Forelimb muscle (tissue), 1 donor: ENCODE results near the gene TMEM178B. TPM values are rescaled to one million over a fixed set of nuclear protein-coding genes. Genes with fewer than 3 reads are reported as not detected.
"Not testable (repeated sequence)": the region's sequence is repeated elsewhere in the genome, so short reads cannot be mapped to it uniquely, and the experiment has no call there.

Source experiments
- DNase-seq: peaks from one replicate; pipeline ENCODE4 v3.0.0-alpha.2; 2013; ENCODE audit warnings: low read depth
- polyA plus RNA-seq: library from polyadenylated mRNA; unstranded; fragments of 120-200 nt; gene quantifications from one replicate; pipeline ENCODE4 v1.2.1, GENCODE V29; 2013; ENCODE audit not compliant: insufficient read length

TMEM178B gene
- polyA plus RNA-seq, 1 donor: 0.43 TPM

DNA sequence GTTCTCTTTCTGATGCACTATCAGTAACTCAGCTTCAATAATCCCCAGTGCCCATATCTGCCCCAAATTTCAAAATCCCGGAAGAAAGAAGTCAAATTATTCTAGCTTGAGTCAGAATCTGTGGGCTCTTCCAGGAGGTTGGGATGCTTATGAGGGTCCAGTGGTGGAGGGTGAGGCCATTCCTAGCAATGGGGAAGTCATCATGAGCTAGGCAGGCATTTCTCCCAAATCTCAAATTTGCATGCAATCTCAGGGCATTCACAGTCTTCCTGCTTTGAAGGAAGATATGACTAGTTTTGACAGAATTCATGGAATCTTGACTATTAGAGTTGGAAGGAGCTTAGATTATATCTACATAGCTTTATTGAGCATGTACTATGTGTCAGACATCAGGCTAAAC, 313.0 kb downstream of the TMEM178B start:
- DNase-seq: no peak

DNA sequence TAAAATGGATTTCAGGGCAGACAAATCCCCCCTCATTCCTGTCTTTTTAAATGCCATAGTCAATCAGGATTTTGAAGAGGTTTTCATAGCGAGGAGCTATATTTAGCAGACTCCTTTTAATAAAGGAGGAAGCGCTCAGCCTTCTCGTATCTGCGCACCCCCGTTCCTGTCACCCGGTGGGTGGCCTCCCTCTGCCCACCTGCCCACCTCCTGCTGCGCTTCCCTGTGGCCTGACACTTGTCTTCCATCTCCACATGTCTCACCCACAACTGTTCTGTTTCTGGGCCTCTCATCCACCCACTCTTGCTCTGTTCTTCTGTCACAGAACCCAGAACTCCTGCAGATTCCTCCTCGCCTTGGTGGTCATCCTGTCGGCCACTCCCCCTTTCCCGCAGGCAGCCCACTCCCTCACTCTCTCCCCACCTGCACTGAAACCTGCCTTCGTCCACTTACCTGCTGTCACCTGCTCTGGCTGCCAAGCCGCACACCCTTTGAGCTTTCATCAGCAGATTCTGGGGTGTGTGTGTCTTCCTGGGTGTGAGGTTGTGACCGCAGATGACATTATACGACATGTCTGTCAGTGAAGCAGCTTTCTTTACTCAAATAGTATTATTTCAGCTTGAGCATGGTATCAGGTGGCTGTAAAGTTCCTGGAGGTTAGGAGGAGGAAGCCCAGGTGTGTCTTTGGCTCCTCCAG, 313.8 kb downstream of the TMEM178B start:
- no peak for DNase-seq

DNA sequence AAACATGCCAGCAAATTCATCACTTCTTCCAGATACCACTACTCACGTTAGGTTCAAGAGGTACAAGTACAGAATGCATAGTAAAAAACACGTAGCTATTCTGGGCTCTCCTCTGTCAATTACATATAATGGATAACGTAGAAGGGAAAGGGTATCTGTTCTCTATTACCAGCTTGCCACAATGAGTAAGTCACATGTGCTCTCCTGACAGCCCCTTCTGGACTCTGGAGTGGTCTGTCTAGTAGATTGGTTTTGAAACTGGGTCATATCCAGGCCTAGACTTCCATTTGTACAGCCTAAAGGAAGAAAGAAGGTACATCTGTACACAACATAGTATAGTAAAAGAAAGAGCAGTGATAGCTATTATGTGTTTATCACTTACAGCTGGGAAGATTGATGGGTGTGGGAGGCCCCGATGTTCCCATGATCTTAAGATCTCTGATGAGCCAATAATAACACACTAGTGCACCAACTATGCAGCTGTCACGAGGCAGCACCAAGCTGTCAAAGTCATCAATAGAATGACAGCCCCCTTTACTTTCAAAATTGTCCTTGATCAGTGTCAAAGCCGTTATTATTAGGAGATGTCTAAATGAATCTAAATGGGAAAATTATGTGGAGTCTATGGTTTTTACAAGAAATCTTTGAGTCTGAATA, 315.4 kb downstream of the TMEM178B start:
- no peak for DNase-seq

DNA sequence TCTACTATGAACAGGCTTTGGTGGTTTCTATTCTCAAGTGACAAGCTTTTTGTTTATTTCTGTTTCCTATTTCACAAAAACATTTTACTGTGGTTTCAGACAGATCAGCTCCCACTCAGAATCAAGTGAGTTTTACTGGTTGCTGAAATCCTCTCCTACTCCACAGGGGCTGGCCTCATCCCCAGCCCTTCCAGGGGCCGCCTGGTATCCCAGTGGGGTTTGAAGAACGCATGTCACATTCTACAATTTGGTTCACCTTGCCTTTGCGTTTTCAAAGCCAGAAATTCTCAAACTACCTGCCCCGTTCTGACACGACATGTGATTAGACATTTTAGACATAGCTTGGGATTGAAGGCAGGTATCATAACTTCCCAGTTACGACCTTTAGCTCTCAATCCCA, 316.5 kb downstream of the TMEM178B start:
- no peak for DNase-seq

DNA sequence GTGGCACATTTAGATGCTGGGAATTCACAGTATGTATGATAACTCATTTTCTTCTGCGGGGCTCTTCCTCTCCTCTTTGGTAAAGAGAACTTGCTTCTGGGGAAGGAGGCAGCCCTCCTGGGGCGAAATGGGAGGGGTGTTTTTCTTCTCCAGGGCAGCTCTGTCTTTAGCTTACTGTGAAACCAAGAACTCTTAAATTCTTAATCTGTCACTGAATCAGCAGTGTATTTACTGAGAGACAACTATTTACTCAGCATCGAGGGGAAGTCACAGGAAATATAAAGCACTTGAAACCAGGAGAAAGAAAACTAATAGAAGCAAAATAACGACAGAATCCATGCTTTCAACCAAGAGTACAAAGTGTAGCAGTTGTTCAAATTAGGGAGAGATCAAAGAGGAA, 319.2 kb downstream of the TMEM178B start:
- no peak for DNase-seq

DNA sequence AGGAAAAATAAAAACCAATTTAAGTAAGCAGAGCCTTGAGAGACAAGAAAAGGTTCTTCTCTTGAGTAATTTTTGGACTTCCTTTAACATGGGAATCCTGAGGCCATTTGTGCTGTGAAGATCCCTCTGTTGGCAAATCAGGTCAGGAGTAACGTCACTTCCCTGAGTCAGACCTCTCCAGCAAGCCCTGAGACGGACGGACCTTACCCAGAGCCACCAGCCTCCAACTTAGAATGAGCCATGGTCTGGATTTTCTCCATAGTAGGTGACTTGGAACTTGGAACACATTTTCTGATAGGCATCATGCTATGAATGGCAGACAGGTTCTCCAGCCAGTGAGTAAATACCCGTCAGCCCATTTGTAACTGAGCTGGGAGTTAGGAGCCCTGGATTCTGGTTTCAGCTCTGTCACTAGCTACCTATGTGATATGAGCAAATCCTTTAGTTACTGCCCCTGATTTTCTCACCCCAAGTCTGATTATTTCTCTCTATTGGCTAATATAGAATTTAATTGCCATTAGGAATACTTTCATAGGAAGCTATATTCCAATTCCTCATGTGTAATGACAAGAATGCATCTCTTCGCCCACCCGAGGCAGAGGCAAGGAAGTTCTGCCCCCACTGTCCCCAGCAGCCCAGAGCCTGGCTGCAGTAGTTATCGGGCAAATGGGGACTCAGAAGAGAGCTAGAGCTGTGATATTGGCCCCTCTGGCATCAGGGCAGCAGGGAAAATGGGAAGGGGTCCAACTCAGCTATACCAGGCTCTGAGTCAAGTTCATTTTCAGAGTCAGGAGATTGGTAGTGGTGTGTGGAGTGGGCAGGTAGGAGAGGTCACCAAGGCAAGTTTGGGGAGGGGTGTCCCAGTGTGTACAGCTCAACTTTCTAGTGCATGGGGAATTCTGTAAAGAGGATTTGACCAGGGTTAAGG, 323.6 kb downstream of the TMEM178B start:
- DNase-seq: no peak

DNA sequence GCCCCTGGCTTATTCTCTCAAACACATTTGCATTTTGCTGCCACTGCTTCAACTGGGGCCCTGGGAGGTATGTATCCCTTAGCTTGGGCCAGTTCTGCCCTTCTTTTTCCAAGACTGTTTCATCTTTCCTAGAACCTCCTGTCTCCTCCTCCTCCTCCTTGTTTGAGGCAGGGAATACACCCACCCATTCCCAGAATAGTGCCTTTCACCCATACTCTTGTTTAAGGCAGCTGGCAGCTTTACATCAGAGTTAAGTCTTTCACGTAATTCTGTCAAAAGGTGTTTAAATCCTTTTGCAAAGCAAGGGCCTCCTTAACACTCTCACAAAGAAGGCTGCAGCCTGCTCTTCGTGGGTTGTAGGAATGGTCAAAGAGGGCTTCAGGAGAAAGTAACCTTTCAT, 326.5 kb downstream of the TMEM178B start:
- no peak for DNase-seq

DNA sequence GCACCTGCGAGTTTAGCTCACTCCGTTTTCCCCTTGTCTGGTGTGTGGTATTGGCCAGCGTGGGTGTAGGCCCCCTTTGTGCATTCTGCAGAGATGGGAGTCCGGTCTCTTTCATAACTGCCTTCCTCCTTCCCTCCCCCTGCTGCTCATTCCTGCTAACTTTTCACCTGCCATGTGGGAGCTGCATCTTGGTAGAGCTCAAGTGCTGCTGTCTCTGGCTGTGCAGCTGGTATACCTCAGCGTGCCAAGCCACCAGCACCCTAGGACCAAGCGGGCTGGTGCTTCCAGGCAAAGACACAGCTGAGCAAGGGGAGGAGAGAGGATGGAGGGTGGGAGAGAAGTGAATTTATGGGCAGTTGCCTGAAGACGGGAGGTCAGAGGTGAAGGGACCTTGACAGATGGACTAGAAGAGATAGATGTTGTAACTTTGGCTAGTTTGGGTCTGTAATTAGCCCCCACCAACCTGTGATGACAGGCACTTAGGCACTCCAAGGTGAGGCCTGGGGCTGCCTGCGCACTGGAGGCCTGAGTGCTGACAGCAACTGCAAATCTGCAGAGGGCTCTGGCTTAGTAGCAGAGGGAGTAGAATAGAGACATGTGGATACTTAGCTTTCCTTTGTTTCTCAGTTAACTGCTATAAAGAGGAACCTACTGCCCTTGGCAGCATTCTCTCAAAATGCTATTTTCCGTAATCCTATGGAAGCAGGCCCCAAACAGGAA, 328.6 kb downstream of the TMEM178B start:
- DNase-seq: no peak

DNA sequence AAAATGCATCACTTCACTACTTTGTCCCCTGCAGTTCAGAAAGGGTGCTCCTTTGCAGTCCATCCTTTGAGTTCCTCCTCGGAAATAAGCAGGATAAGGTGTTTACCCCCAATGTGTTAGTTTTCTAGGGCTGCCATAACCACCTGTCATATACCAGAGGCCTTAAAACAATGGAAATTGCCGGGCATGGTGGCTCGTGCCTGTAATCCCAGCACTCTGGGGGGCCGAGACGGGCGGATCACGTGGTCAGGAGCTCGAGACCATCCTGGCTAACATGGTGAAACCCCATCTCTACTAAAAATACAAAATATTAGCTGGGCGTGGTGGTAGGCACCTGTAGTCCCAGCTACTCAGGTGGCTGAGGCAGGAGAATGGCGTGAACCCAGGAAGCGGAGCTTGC, 330.0 kb downstream of the TMEM178B start:
- DNase-seq: not testable (repeated sequence)

DNA sequence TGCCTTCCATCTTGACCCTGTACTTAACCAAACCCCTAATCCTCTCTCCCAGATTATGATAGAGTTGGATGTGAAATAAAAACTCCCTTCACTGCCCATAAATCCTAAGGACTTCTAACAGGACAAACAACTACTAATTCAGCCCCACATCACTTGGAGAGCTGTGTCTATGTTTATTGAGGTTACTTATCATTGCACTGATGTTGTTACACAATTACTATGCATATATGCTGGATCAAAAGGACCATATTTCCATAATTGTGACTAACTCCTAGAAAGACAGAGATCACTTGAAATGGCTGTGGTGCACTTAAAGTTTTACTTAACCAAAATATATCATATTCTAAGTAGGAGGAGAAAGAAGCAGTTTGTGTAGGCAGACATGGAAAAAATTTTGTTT, 332.5 kb downstream of the TMEM178B start:
- DNase-seq: no peak

DNA sequence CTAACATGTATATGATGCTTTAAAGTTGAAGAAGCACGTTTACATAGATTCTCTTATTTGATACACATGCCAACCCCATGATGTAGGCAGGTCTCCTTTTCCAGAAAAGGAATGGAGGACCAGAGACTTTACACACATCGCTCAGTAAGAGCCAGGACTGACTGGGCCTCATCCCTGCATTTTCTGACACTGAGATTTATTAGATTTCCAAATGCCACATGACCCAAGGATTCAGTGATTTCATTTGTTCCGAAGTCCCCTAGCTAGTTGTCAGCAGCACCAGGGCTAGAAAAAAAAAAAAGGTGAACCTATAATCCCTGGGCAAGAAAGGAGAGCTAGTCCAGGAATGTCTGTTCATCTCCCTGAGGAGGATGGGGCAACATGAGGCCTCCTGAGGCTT, 334.0 kb downstream of the TMEM178B start:
- DNase-seq: no peak

DNA sequence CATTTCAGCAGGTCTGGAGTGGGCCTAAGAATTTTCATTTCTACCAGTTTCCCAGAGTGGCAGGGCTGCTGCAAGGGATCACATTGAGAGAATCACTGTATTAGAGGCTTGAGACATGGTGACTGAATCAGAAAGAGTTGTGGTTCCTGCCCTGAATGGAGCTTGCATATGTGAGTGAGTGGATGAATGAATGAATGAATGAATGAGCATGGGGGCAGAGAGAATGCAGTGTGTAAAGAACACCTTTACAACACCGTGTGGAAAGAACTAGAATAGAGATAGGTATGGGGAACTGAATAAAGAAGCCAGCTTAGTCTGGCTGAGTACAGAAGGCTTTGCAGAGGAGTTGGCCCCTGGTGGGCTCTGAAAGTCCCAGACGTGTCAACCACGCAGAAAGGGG, 334.6 kb downstream of the TMEM178B start:
- no peak for DNase-seq

DNA sequence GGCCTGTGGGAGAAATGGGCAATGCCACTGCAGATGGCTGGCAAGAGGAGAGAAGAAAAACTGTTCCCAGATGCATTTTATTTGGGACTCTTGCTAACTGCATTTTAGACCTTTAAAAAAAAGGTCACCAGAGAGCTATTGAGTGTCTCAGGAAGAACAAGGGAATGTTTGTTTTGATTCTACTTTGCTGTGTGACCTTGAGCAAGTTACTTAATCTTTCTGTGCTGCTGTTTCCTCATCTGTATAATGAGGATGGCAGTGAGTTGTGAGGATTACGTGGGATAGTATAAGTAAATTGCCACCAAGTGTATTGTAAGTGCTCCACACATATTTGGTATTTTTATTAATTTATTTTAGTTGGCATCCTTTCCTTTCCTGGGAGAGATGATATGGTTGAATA, 335.4 kb downstream of the TMEM178B start:
- DNase-seq: no peak

DNA sequence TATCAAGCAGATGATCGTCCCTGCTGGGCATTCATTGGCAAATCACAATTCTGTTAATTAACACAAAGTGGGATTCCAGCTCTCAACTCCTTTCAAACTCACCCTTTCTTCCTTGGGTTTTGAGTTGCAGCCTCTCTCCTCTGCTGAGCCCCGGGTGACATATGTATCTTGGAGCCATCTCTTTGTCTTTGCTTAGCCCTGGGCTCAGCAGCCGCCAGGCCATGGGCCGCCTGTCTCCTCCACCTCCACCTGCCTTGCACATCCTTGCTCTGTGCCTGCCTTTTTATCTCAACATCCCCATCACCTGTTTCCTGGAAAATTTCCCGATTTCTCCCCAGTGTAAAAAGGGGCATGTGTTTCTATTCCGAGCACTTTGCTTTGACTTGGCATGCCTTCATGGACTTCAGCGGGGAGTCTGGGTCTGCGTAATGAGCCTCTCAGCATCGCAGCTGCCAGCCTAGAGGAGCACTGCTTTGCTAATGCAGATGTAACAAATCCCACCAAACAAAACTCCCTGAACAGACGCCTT, 336.0 kb downstream of the TMEM178B start:
- DNase-seq: no peak

DNA sequence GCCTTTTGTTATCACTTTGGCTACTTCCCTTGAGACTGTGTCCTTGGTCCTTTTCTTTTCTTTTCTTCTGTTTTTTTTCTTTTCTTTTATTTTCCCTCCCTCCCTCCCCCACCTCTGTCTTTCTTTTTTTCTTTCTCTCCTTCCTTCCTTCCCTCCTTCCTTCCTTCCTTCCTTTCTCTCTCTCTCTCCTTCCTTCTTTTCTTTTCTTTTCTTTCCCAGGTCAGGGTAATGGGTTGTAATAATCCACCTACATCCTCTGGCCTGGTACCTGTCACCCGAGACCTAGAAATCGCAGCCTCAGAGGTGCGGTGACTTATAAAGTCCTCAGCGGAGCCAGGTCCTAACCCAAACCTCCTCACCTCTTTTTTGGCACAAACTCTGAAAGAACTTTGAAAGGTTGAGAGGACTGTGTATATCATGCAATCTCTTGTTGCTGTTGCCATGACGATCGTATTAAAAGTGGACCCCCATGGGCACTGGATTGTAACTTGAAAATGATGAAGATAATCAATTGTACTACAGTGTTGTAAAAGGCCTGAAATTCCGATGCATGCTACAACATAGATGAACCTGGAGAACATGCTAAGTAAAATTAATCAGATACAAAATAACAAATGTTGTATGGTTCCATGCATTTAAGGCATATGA, 336.6 kb downstream of the TMEM178B start:
- no peak for DNase-seq

DNA sequence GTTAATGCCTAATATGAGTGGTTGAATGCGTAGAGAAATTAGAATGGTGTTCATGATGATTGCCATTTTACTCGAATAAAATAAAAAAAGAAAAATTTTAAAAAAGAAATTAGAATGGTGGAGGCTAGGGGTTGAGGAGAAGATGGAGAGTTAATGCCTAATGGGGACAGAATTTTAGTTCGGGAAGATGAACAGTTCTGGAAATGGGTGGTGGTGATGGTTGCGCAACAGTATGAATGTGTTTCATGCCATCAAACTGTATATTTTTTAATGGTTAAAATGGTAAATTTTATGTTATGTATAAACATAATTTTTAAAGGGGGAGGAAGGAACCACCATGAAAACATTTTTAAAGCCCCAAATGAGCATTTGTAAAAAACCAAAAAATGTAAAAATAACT, 337.3 kb downstream of the TMEM178B start:
- no peak for DNase-seq

DNA sequence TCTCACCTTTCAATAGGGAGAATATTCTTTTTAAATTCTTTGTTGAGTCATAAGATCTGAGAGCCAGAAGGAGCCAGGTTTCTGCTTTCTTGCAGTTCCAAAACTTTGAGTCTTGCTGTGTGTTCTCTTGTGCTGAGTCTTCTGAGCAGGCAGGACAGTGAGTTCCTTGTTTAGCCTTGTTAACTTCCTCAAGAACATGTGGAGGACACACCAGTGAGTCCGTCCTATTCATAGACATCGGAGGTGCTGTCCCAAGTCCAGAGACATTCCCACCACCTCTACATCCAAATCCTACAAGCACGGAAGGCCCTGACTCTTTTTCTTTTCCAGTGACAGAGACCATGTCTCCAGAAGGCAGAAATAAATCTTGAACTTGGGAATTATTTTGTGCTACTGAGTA, 342.1 kb downstream of the TMEM178B start:
- DNase-seq: no peak

DNA sequence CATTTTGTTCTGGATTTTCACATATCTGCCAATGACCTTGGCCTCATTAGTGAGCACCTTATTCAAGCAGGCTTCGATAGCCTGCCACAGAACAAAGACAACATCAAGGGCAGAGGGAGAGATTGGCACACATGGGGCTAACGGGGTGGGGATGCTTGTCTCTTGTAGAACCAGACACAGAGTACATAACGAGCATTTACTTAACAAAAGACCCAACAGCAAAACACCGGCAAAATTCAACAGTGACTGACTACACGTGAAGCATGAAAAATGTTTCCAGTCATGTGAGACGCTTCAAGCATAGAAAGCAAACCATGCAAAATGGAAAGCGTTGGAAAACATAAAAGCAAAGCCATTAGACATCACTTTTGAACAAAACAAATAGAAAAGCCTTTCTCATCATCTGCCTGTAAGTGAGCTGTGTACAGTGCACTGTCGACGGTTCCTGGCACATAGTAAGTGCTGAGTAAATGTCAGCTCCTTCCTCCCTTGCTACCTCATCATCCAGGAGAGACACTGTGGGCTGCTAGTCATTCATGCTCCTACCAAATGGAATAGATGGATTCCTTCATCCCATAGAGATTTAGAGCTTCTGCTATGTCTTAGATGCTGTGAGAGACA, 342.9 kb downstream of the TMEM178B start:
- no peak for DNase-seq

DNA sequence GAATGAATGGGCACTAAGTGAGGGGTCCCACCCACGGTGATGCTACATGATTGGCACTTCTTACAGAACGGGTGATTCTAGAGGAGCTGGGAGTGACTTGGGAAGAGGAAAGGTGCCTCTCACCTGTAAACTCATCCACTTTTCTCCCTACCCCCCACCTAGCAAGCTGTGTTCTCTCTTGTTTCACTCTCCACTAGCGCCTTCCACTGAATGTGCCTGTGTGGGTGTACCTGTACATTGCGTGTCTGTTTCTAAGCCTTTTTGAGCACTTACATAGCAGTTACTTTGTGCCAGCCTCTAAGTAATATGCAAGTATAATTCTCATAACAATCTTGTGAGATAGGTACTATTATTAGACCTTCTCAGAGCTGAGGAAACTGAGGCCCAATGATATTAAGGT, 343.6 kb downstream of the TMEM178B start:
- no peak for DNase-seq

DNA sequence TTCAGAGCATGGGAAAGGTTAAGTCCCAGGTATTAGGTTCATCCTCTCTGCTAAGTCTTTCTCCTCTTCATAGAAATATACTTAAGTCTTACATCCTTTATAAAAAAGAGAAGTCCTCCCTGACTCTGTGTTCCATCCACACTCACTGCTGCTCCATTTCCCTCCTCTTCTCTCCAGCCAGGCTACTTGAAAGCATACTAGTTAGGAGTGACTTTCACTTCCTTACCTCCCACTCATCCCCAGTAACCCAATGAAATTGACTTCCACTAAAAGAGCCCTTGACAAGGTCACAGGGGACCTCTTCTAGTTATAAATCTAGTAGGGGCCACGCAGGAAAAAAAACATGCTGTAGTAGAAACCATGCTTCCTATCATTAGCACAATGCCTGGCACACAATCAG, 344.2 kb downstream of the TMEM178B start:
- DNase-seq: no peak

DNA sequence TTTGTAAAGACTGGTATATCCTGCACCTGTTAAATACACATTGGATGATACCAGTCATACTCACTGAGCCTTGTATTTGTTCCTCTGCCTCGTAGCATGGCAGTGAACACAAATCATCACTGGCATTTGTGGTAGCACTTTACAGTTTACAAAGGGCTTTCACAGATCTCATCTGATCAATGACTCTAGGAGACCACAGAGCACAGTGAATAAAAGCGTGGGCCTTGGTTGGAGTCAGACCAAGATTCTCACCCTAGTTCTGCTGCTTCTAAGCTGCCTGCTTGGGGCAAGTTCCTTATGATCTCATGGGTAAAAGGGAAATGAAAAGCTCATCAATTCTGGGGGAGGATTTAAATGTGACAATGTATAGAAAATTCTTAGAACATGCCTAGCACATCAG, 347.4 kb downstream of the TMEM178B start:
- DNase-seq: no peak
